Sigmoid colon (tissue), 7 donors: ENCODE measurements around the gene SLC9A7. TPM values are rescaled to one million over a fixed set of nuclear protein-coding genes. Genes with fewer than 3 reads are reported as not detected.

Experiments
- DNase-seq: peaks from one replicate; pipeline ENCODE4 v3.0.0-alpha.2; 2019
- H3K27ac ChIP-seq, 4 donors: fragments of 200-600 bp; sonication (generic); one replicate each; pipeline ENCODE4 v1.5.1; 2016 to 2019; ENCODE audit warnings: mild to moderate bottlenecking in 1 of 4
- H3K27me3 ChIP-seq, 3 donors: fragments of 200-600 bp; sonication (generic); one replicate each; pipeline ENCODE4 v1.5.1; 2019; ENCODE audit warnings: mild to moderate bottlenecking in 1 of 3
- H3K36me3 ChIP-seq, 4 donors: fragments of 200-600 bp; sonication (generic); one replicate each; pipeline ENCODE4 v1.5.1; 2016 to 2019
- H3K4me1 ChIP-seq, 4 donors: fragments of 200-600 bp; sonication (generic); one replicate each; pipeline ENCODE4 v1.5.1; 2017 to 2019
- H3K4me3 ChIP-seq, 4 donors: fragments of 200-600 bp; sonication (generic); one replicate each; pipeline ENCODE4 v1.5.1; 2017 to 2019; ENCODE audit warnings: mild to moderate bottlenecking in 2 of 4, moderate library complexity in 1 of 4
- H3K9me3 ChIP-seq, 4 donors: fragments of 200-600 bp in 3 of 4; sonication (generic) in 3 of 4; one replicate each; pipeline versions ENCODE4 v1.5.1 to v1.6.1; 2013 to 2019
- CTCF ChIP-seq, 4 experiments: fragments of 450-650 bp in 3 of 4; fragments of 200-600 bp in 1 of 4; IDR thresholded peaks; one replicate each; pipeline ENCODE4 v1.5.1; 2016 to 2019; ENCODE audit warnings: antibody characterized with exemption in 4 of 4, mild to moderate bottlenecking in 3 of 4, moderate library complexity in 2 of 4
- EP300 ChIP-seq, 4 donors: sonication (generic); formaldehyde crosslinking; IDR thresholded peaks; one replicate each; pipeline ENCODE4 v1.6.1; 2017; ENCODE audit warnings: antibody characterized with exemption in 4 of 4
- POLR2A ChIP-seq, 2 donors: fragments of 450-650 bp; IDR thresholded peaks; one replicate each; pipeline ENCODE4 v1.6.1; 2016; ENCODE audit warnings: antibody characterized with exemption in 2 of 2, mild to moderate bottlenecking in 2 of 2, moderate library complexity in 2 of 2
- POLR2AphosphoS5 ChIP-seq, 4 donors: sonication (generic); formaldehyde crosslinking; IDR thresholded peaks; one replicate each; pipeline ENCODE4 v1.6.1; 2017; ENCODE audit warnings: antibody characterized with exemption in 4 of 4
- WGBS, 2 donors: extraction: QIAGEN DNeasy Blood & Tissue Kit; methylation state at CpG; one replicate each; pipeline ENCODE4 v1.1.7; 2013; 5-methylcytosine and 5-hydroxymethylcytosine counted together
- intact Hi-C: fragments of 100-400 bp; cut with DNase I; formaldehyde crosslinking; loops from one replicate; pipeline ENCODE4 v1.15.1; 2023
- polyA plus RNA-seq, 3 donors: library from polyadenylated mRNA; stranded (reverse); fragments of 200-250 nt; gene quantifications; one replicate each; pipeline ENCODE4 v1.2.3, GENCODE V29; 2013
- total RNA-seq, 4 donors: library from RNA; depleted of rRNA; stranded (reverse); fragments of >200 nt; gene quantifications; one replicate each; pipeline ENCODE4 v1.1.0, GENCODE V29; 2016
- donor health status: healthy with polysubstance abuse.
- donor health status: Bipolar disorder and iron deficiency.
- donor health status: healthy.

Gene SLC9A7
- total and polyA plus RNA-seq, 7 donors: under 0.01 to 8.8 (median 2.9) TPM

- Histone ChIP-seq H3K4me3 (no peak overlapping the region), H3K27me3 (no peaks in the 10 kb centered on the region), H3K9me3 (no peaks in the 10 kb centered on the region), H3K27ac (no peak overlapping the region), H3K4me1 (no peaks in the 10 kb centered on the region), H3K36me3 (no peaks in the 10 kb centered on the region)
- intact Hi-C loops: no loop called here
- TF ChIP-seq POLR2A (IDR thresholded peaks at IDR 0.05) (no peak), CTCF (IDR thresholded peaks at IDR 0.05) (no peak), EP300 (IDR thresholded peaks at IDR 0.05) (no peak), POLR2AphosphoS5 (IDR thresholded peaks at IDR 0.05) (no peak)
- WGBS, 2 donors: 86 to 93% methylated on average over 1 of the region's 1 CpG
- no peak for DNase-seq
Measured at GRCh38 chrX:46715997-46716396, 42.9 kb downstream of the SLC9A7 start.

GRCh38 chrX:46715530-46715929 is 43.4 kb downstream of the SLC9A7 start:
- H3K4me1 ChIP-seq: no peaks in the 10 kb centered on the region
- no peak for TF ChIP-seq CTCF (IDR thresholded peaks at IDR 0.05)
- TF ChIP-seq EP300 (IDR thresholded peaks at IDR 0.05): no peak
- TF ChIP-seq POLR2AphosphoS5 (IDR thresholded peaks at IDR 0.05): no peak
- TF ChIP-seq POLR2A (IDR thresholded peaks at IDR 0.05): no peak
- intact Hi-C loops: no loop called here
- H3K9me3 ChIP-seq: no peaks in the 10 kb centered on the region
- no peak overlapping the region for H3K4me3 ChIP-seq
- H3K36me3 ChIP-seq: no peaks in the 10 kb centered on the region
- H3K27ac ChIP-seq: no peak overlapping the region
- DNase-seq: no peak
- no peaks in the 10 kb centered on the region for H3K27me3 ChIP-seq
- WGBS, 2 donors: 85 to 91% methylated on average over 5 of the region's 5 CpGs

GRCh38 chrX:46713672-46714490 is 45.0 kb downstream of the SLC9A7 start:
- intact Hi-C loops: no loop called here
- Histone ChIP-seq H3K4me3 (no peak overlapping the region), H3K36me3 (no peaks in the 10 kb centered on the region), H3K27ac (no peak overlapping the region), H3K27me3 (no peaks in the 10 kb centered on the region), H3K4me1 (no peaks in the 10 kb centered on the region), H3K9me3 (no peaks in the 10 kb centered on the region)
- no peak for TF ChIP-seq EP300 (IDR thresholded peaks at IDR 0.05)
- TF ChIP-seq CTCF (IDR thresholded peaks at IDR 0.05): no peak
- TF ChIP-seq POLR2AphosphoS5 (IDR thresholded peaks at IDR 0.05): no peak
- TF ChIP-seq POLR2A (IDR thresholded peaks at IDR 0.05): no peak
- no peak for DNase-seq
- 53 to 78% methylated on average over 5 of the region's 5 CpGs for WGBS, 2 donors

- no peak for DNase-seq
- 13 to 29% methylated on average over 1 of the region's 1 CpG for WGBS, 2 donors
- Histone ChIP-seq H3K4me1 (no peaks in the 10 kb centered on the region), H3K27me3 (no peaks in the 10 kb centered on the region), H3K27ac (no peak overlapping the region), H3K4me3 (no peak overlapping the region), H3K9me3 (no peaks in the 10 kb centered on the region), H3K36me3 (no peaks in the 10 kb centered on the region)
- intact Hi-C loops: no loop called here
- no peak for TF ChIP-seq POLR2A (IDR thresholded peaks at IDR 0.05)
- no peak for TF ChIP-seq CTCF (IDR thresholded peaks at IDR 0.05)
- TF ChIP-seq EP300 (IDR thresholded peaks at IDR 0.05): no peak
- TF ChIP-seq POLR2AphosphoS5 (IDR thresholded peaks at IDR 0.05): no peak
Measured at GRCh38 chrX:46712764-46713163, 46.2 kb downstream of the SLC9A7 start.
